GM12878 (cell line): ENCODE measurements around the gene CDH18. TPM values are rescaled to one million over a fixed set of nuclear protein-coding genes. Genes with fewer than 3 reads are reported as not detected.

Experiments used
- ATAC-seq: fragments of 200-7000 bp; cut with Tn5 transposase; 3 replicates; pipeline ENCODE4 v1.9.1; 2020; ENCODE audit warnings: mild to moderate bottlenecking, moderate library complexity
- BruUV-seq: library from RNA; stranded (reverse); fragments of 400-500 nt; replicated peaks from 2 replicates; lab custom pipeline; 2021; lab: Mats Ljungman, UMichigan
- CTCF ChIA-PET: fragments of 300-600 bp; sonication (Branson Sonifier 250); formaldehyde crosslinking; extraction: SDS; loops from one replicate; lab custom pipeline; 2021; ENCODE audit warnings: inconsistent platforms; lab: Yijun Ruan, JAX
- POLR2A ChIA-PET: fragments of 350-600 bp; formaldehyde crosslinking; extraction: SDS; loops from one replicate; lab custom pipeline; 2021; ENCODE audit warnings: inconsistent platforms; lab: Charles Lee
- RAD21 ChIA-PET: fragments of 300-600 bp; sonication (Branson Sonifier 250); formaldehyde crosslinking; loops from one replicate; lab custom pipeline; 2023; ENCODE audit warnings: antibody characterized with exemption; ENCODE audit not compliant: unreplicated experiment; lab: Charles Lee
- SMC1A ChIA-PET: fragments of 300-600 bp; sonication (Branson Sonifier 250); formaldehyde crosslinking; loops from one replicate; lab custom pipeline; 2023; ENCODE audit not compliant: unreplicated experiment, uncharacterized antibody; lab: Charles Lee
- DNase-seq: peaks from one replicate; pipeline ENCODE4 v3.0.0-alpha.2; 2011; ENCODE audit warnings: low read depth, low spot score
- FAIRE-seq: peaks from 3 replicates; lab custom pipeline; 2011; peaks lifted over from hg19 to GRCh38; lab: Jason Lieb, UNC
- H2AFZ ChIP-seq: 2 replicates; pipeline ENCODE4 v1.6.0; 2011; ENCODE audit warnings: low read depth, low read length, control low read depth; ENCODE audit not compliant: control insufficient read depth
- H3K27ac ChIP-seq: 2 replicates; pipeline ENCODE4 v1.5.1; 2011; ENCODE audit warnings: control low read depth; ENCODE audit not compliant: control insufficient read depth, insufficient read depth
- H3K27me3 ChIP-seq, 2 experiments: replicated peaks in 1 of 2; 2 replicates each; pipeline versions ENCODE4 v1.6.0 to v1.6.1; 2011; ENCODE audit warnings: low read length in 1 of 2; ENCODE audit not compliant: control insufficient read depth in 2 of 2, insufficient read depth in 2 of 2
- H3K36me3 ChIP-seq, 2 experiments: 2 replicates each; pipeline ENCODE4 v1.5.1; 2011; ENCODE audit warnings: low read length in 1 of 2; ENCODE audit not compliant: control insufficient read depth in 2 of 2, insufficient read depth in 2 of 2
- H3K4me1 ChIP-seq: 2 replicates; pipeline ENCODE4 v1.6.1; 2011; ENCODE audit warnings: mild to moderate bottlenecking, low read length, moderate library complexity, mixed read lengths; ENCODE audit not compliant: control insufficient read depth, insufficient read depth
- H3K4me2 ChIP-seq: 2 replicates; pipeline ENCODE4 v1.6.0; 2011; ENCODE audit warnings: control low read depth; ENCODE audit not compliant: control insufficient read depth, insufficient read depth
- H3K4me3 ChIP-seq: fragments of 200-600 bp; sonication (generic); 2 replicates; pipeline ENCODE4 v1.5.1; 2016
- H3K79me2 ChIP-seq: 2 replicates; pipeline ENCODE4 v1.6.0; 2011; ENCODE audit warnings: low read length; ENCODE audit not compliant: control insufficient read depth, insufficient read depth
- H3K9ac ChIP-seq: 2 replicates; pipeline ENCODE4 v1.8.0; 2011; ENCODE audit warnings: low read length, control low read depth, mixed read lengths; ENCODE audit not compliant: control insufficient read depth, insufficient read depth
- H3K9me3 ChIP-seq: replicated peaks from 3 replicates; pipeline ENCODE4 v1.5.1; 2011; ENCODE audit warnings: mild to moderate bottlenecking, low read length; ENCODE audit not compliant: control insufficient read depth, insufficient read depth
- H4K20me1 ChIP-seq: 2 replicates; pipeline ENCODE4 v1.6.0; 2011; ENCODE audit not compliant: control insufficient read depth, insufficient read depth
- CBX3 ChIP-seq: fragments of 200-600 bp; sonication (generic); IDR thresholded peaks from 2 replicates; pipeline ENCODE4 v1.6.1; 2016; ENCODE audit warnings: low read depth, borderline replicate concordance
- HDGF ChIP-seq: fragments of 450-650 bp; IDR thresholded peaks from 2 replicates; pipeline ENCODE4 v1.6.1; 2016; ENCODE audit warnings: antibody characterized with exemption
- MLLT1 ChIP-seq: fragments of 450-650 bp; IDR thresholded peaks from 2 replicates; pipeline ENCODE4 v1.6.1; 2016; ENCODE audit warnings: mild to moderate bottlenecking
- MYB ChIP-seq: fragments of 150-350 bp; IDR thresholded peaks from 2 replicates; pipeline ENCODE4 v1.6.1; 2014; ENCODE audit warnings: mild to moderate bottlenecking, low read depth, low read length, borderline replicate concordance
- NFYB ChIP-seq: IDR thresholded peaks from 2 replicates; pipeline ENCODE4 v1.6.1; 2011; ENCODE audit warnings: low read depth, mild to moderate bottlenecking, low read length, improper control_type of control experiment, moderate library complexity; ENCODE audit not compliant: insufficient read depth
- SMAD1 ChIP-seq: fragments of 450-650 bp; IDR thresholded peaks from 2 replicates; pipeline ENCODE4 v1.6.1; 2018; ENCODE audit warnings: mild to moderate bottlenecking, low read depth; ENCODE audit not compliant: partially characterized antibody
- SMAD5 ChIP-seq: IDR thresholded peaks from 2 replicates; pipeline ENCODE4 v1.6.1; 2016; ENCODE audit warnings: antibody characterized with exemption, low read depth
- USF1 ChIP-seq: IDR thresholded peaks from 2 replicates; pipeline ENCODE4 v1.6.1; 2011; ENCODE audit warnings: borderline replicate concordance, low read depth, mild to moderate bottlenecking, moderate library complexity, mixed read lengths, low read length; ENCODE audit not compliant: insufficient read depth; ENCODE audit errors: extremely low read length
- ZNF274 ChIP-seq: IDR thresholded peaks from one replicate; pipeline ENCODE4 v1.8.0; 2011; ENCODE audit not compliant: insufficient read length, insufficient read depth
- WGBS: methylation state at CpG from one replicate; pipeline ENCODE4 v1.1.6; 2016; ENCODE audit warnings: low lambda C conversion rate; ENCODE audit not compliant: insufficient replicate concordance, insufficient coverage; ENCODE audit errors: missing lambda C conversion rate; 5-methylcytosine and 5-hydroxymethylcytosine counted together
- in situ Hi-C: fragments of 300-500 bp; cut with MboI; formaldehyde crosslinking; loops from 9 replicates; pipeline ENCODE4 v1.14.3; 2018; ENCODE audit warnings: mixed read lengths
- intact Hi-C: fragments of 100-400 bp; cut with micrococcal nuclease; formaldehyde crosslinking; loops from one replicate; pipeline ENCODE4 v1.14.2; 2022; ENCODE audit not compliant: unreplicated experiment
- polyA plus RNA-seq, 11 experiments: library from polyadenylated mRNA; depleted of rRNA in 4 of 11; unstranded in 6 of 11; stranded (reverse) in 5 of 11; fragments of >200 nt; fragmentation: Nextera tagmentation in 4 of 11; fragmentation: Illumina TruSeq in 1 of 11; extraction: Ambion mirVana in 4 of 11; extraction: Trizol in 1 of 11; gene quantifications; 1 replicate in 1 of 11; 2 replicates in 10 of 11; pipeline versions ENCODE4 v1.2.1 to v1.2.3, GENCODE V29; 2011 to 2016; ENCODE audit warnings: inconsistent platforms in 2 of 11, missing spikeins in 2 of 11, low read depth in 1 of 11
- total RNA-seq, 4 experiments: library from RNA; depleted of rRNA in 3 of 4; stranded (reverse); fragments of >200 nt in 3 of 4; fragmentation: Illumina TruSeq in 1 of 4; extraction: Trizol in 1 of 4; gene quantifications; 2 replicates each; pipeline versions ENCODE4 v1.2.1 to v1.2.3, GENCODE V29; 2013 to 2021

Gene CDH18
- total and polyA plus RNA-seq, 10 of the 15 experiments (the other 5 are each of a cell fraction or from before 2014, with no cell fraction given), result 0.41 TPM; not detected in 9

- RAD21 ChIA-PET, result no interaction called here
- DNase-seq (no peak), FAIRE-seq (no peak), ATAC-seq (no peak)
- POLR2A ChIA-PET, result no interaction called here
- Histone ChIP-seq H3K27ac (no peak overlapping the region), H3K79me2 (no peaks in the 10 kb centered on the region), H3K36me3 (no peaks in the 10 kb centered on the region), H3K4me1 (no peaks in the 10 kb centered on the region), H3K9ac (no peak overlapping the region), H2AFZ (no peak overlapping the region)
- CTCF ChIA-PET, result no interaction called here
- BruUV-seq, result no TSS peak
- TF ChIP-seq NFYB (no peak), HDGF (no peak), CBX3 (no peak), ZNF274 (no peak), SMAD1 (no peak), USF1 (no peak), MYB (no peak), SMAD5 (no peak), MLLT1 (no peak)
- TF ChIP-seq, all 136 proteins: peak for 0
- in situ Hi-C loops (no loop called here), intact Hi-C loops (no loop called here)
- H3K4me3 ChIP-seq, result no peak overlapping the region
- WGBS, result 0% methylated on average over 5 of the region's 5 CpGs
- H3K9me3 ChIP-seq, result no peaks in the 10 kb centered on the region
- no peaks in the 10 kb centered on the region for H3K27me3 ChIP-seq
- H4K20me1 ChIP-seq, result no peaks in the 10 kb centered on the region
- H3K4me2 ChIP-seq, result no peak overlapping the region
- SMC1A ChIA-PET, result no interaction called here
Observed at GRCh38 chr5:19790829-19791466, 197.1 kb downstream of the CDH18 start.
